Upper lobe of left lung (tissue), 4 donors: Measurements from ENCODE around the gene SGSM1.

Experiments used
- EP300 ChIP-seq, 4 donors: sonication (generic); formaldehyde crosslinking; IDR thresholded peaks; one replicate each; pipeline ENCODE4 v1.5.1; 2017; ENCODE audit warnings: antibody characterized with exemption in 4 of 4, control low read depth in 2 of 4
- POLR2A ChIP-seq, 4 donors: fragments of 450-650 bp; IDR thresholded peaks; one replicate each; pipeline ENCODE4 v1.5.1; 2016 to 2017; ENCODE audit warnings: antibody characterized with exemption in 4 of 4, mild to moderate bottlenecking in 2 of 4
- POLR2AphosphoS5 ChIP-seq, 2 donors: sonication (generic); formaldehyde crosslinking; IDR thresholded peaks; one replicate each; pipeline ENCODE4 v1.5.1; 2017; ENCODE audit warnings: antibody characterized with exemption in 2 of 2
- TF ChIP-seq, protein P1 (sequence below), 6 experiments: fragments of 450-650 bp in 4 of 6; fragments of 200-600 bp in 2 of 6; sonication (generic) in 2 of 6; IDR thresholded peaks; one replicate each; pipeline ENCODE4 v1.5.1; 2016 to 2019; ENCODE audit warnings: antibody characterized with exemption in 6 of 6

DNA sequence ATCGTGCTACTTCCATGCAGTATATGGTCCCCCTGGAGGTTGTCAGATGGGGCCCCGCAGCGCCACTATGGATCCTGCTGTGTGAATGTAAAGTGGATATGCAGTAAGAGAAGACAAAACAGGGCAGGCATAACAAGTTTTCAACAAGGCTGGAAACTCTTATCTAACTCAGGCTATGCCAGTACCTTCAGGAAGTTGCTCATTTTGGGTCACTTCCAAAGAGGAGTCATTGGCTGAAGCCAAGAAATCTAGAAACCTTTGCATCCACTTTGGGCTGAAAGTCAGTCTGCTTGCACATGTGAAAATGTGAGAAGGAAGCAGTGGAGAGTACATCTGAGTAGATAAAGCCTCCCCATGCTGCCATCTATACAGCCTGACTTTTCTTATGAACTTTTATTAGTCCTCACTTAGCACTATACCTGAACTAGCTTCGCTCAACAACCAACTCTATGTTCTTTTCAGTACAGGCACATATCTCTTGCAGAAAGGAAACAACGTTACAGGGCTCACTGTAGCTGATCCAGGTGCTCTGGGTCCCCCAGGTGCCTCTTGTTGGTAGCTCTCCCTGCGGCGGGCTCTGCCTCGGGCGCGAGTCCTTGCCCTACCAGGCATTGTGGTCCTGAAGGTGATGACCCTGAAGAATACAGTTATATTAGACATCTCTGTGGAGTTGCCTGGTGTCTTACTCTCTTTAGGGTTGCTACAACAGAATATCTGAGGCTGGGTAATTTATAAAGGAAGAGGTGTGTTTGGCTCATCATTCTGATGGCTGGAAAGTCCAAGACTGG is 43.9 kb upstream of the SGSM1 start:
- TF ChIP-seq POLR2AphosphoS5 (IDR thresholded peaks at IDR 0.05) (no peak), EP300 (IDR thresholded peaks at IDR 0.05) (no peak), POLR2A (IDR thresholded peaks at IDR 0.05) (no peak)
- TF ChIP-seq, protein P1, sequence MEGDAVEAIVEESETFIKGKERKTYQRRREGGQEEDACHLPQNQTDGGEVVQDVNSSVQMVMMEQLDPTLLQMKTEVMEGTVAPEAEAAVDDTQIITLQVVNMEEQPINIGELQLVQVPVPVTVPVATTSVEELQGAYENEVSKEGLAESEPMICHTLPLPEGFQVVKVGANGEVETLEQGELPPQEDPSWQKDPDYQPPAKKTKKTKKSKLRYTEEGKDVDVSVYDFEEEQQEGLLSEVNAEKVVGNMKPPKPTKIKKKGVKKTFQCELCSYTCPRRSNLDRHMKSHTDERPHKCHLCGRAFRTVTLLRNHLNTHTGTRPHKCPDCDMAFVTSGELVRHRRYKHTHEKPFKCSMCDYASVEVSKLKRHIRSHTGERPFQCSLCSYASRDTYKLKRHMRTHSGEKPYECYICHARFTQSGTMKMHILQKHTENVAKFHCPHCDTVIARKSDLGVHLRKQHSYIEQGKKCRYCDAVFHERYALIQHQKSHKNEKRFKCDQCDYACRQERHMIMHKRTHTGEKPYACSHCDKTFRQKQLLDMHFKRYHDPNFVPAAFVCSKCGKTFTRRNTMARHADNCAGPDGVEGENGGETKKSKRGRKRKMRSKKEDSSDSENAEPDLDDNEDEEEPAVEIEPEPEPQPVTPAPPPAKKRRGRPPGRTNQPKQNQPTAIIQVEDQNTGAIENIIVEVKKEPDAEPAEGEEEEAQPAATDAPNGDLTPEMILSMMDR (IDR thresholded peaks at IDR 0.05), result no peak
